GM23338 (cell line): Measurements from ENCODE around the gene XYLT1. TPM values are rescaled to one million over a fixed set of nuclear protein-coding genes. Genes with fewer than 3 reads are reported as not detected.
A peak's percentile ranks its signal among the peaks of the same experiment; 100 is the strongest.

Source experiments
- ATAC-seq: fragments of 200-7000 bp; cut with Tn5 transposase; 3 replicates; pipeline ENCODE4 v1.9.1; 2020
- DNase-seq: peaks from one replicate; pipeline ENCODE4 v3.0.0-alpha.2; 2015; ENCODE audit warnings: low spot score
- H2AFZ ChIP-seq: fragments of 200-600 bp; sonication (generic); 2 replicates; pipeline ENCODE4 v1.8.0; 2016; ENCODE audit warnings: antibody characterized with exemption, mild to moderate bottlenecking, moderate library complexity
- H3F3A ChIP-seq: fragments of 200-600 bp; sonication (generic); replicated peaks from 2 replicates; pipeline ENCODE4 v1.8.0; 2017; ENCODE audit warnings: antibody characterized with exemption, mixed run types, low read depth
- H3K27ac ChIP-seq: fragments of 200-600 bp; sonication (generic); 2 replicates; pipeline ENCODE4 v1.6.1; 2016; ENCODE audit warnings: low read depth
- H3K27me3 ChIP-seq: fragments of 200-600 bp; sonication (generic); 2 replicates; pipeline ENCODE4 v1.8.0; 2016; ENCODE audit warnings: mild to moderate bottlenecking, mixed run types, moderate library complexity; ENCODE audit not compliant: insufficient read depth
- H3K36me3 ChIP-seq: fragments of 200-600 bp; sonication (generic); 2 replicates; pipeline ENCODE4 v1.8.0; 2016; ENCODE audit warnings: mild to moderate bottlenecking; ENCODE audit not compliant: insufficient read depth
- H3K4me1 ChIP-seq: fragments of 200-600 bp; sonication (generic); 2 replicates; pipeline ENCODE4 v1.8.0; 2016; ENCODE audit warnings: mild to moderate bottlenecking, moderate library complexity; ENCODE audit not compliant: insufficient read depth
- H3K4me2 ChIP-seq: fragments of 200-600 bp; sonication (generic); 2 replicates; pipeline ENCODE4 v1.7.1; 2017; ENCODE audit warnings: mixed run types
- H3K4me3 ChIP-seq: fragments of 200-600 bp; sonication (generic); 2 replicates; pipeline ENCODE4 v1.6.1; 2016; ENCODE audit warnings: mixed run types
- H3K79me2 ChIP-seq: fragments of 200-600 bp; sonication (generic); replicated peaks from 2 replicates; pipeline ENCODE4 v1.8.0; 2017; ENCODE audit warnings: mild to moderate bottlenecking; ENCODE audit not compliant: insufficient read depth
- H3K9me2 ChIP-seq: fragments of 200-600 bp; sonication (generic); 2 replicates; pipeline ENCODE4 v1.8.0; 2017; ENCODE audit not compliant: insufficient read depth
- H4K20me1 ChIP-seq: fragments of 200-600 bp; sonication (generic); replicated peaks from 2 replicates; pipeline ENCODE4 v1.8.0; 2017; ENCODE audit warnings: mild to moderate bottlenecking; ENCODE audit not compliant: insufficient read depth
- H3K27ac Mint-ChIP-seq: 2 replicates; pipeline ENCODE4 v1.8.0; 2020; ENCODE audit warnings: inconsistent platforms, mild to moderate bottlenecking, moderate library complexity, mixed read lengths
- H3K27me3 Mint-ChIP-seq: 3 replicates; pipeline ENCODE4 v1.8.0; 2022; ENCODE audit warnings: low read depth, mild to moderate bottlenecking, moderate library complexity, mixed read lengths, inconsistent platforms; ENCODE audit not compliant: insufficient read depth, poor library complexity
- H3K36me3 Mint-ChIP-seq: 3 replicates; pipeline ENCODE4 v1.8.0; 2021; ENCODE audit warnings: low read depth, mild to moderate bottlenecking, inconsistent platforms, moderate library complexity, mixed read lengths
- H3K4me1 Mint-ChIP-seq: 3 replicates; pipeline ENCODE4 v1.8.0; 2020; ENCODE audit warnings: mild to moderate bottlenecking, inconsistent platforms, mixed read lengths
- H3K4me3 Mint-ChIP-seq: 3 replicates; pipeline ENCODE4 v1.8.0; 2021; ENCODE audit warnings: moderate library complexity, mild to moderate bottlenecking, inconsistent platforms, mixed read lengths
- H3K9me3 Mint-ChIP-seq: 3 replicates; pipeline ENCODE4 v1.8.0; 2020; ENCODE audit warnings: moderate library complexity, mild to moderate bottlenecking, inconsistent platforms, mixed read lengths
- CREB1 ChIP-seq: fragments of 250-450 bp; sonication (Bioruptor Pico); IDR thresholded peaks from 2 replicates; pipeline ENCODE4 v1.5.0; 2020; ENCODE audit warnings: low read depth, mild to moderate bottlenecking, moderate library complexity
- CTCF ChIP-seq, 2 experiments: fragments of 200-600 bp in 1 of 2; sonication (generic) in 1 of 2; conservative IDR thresholded peaks; 2 replicates each; pipeline versions ENCODE4 v1.5.1 to v1.6.1; 2016 to 2017; ENCODE audit warnings: antibody characterized with exemption in 2 of 2, low read depth in 2 of 2, mild to moderate bottlenecking in 2 of 2, moderate library complexity in 1 of 2
- ETS1 ChIP-seq: IDR thresholded peaks from 2 replicates; pipeline ENCODE4 v1.6.1; 2016; ENCODE audit warnings: antibody characterized with exemption
- EZH2phosphoT487 ChIP-seq: fragments of 200-600 bp; sonication (generic); IDR thresholded peaks from one replicate; pipeline ENCODE4 v1.8.1; 2018; ENCODE audit warnings: antibody characterized with exemption; ENCODE audit not compliant: unreplicated experiment
- JUNB ChIP-seq: IDR thresholded peaks from one replicate; pipeline ENCODE4 v1.6.1; 2016; ENCODE audit warnings: antibody characterized with exemption; ENCODE audit not compliant: unreplicated experiment
- NANOG ChIP-seq: IDR thresholded peaks from 2 replicates; pipeline ENCODE4 v1.6.1; 2016; ENCODE audit warnings: antibody characterized with exemption, borderline replicate concordance
- POLR2AphosphoS5 ChIP-seq: IDR thresholded peaks from 2 replicates; pipeline ENCODE4 v1.6.1; 2016; ENCODE audit warnings: antibody characterized with exemption, low read depth
- REST ChIP-seq: IDR thresholded peaks from one replicate; pipeline ENCODE4 v1.6.1; 2018; ENCODE audit warnings: antibody characterized with exemption; ENCODE audit not compliant: unreplicated experiment
- STAT1 ChIP-seq: IDR thresholded peaks from one replicate; pipeline ENCODE4 v1.6.1; 2016; ENCODE audit warnings: antibody characterized with exemption; ENCODE audit not compliant: unreplicated experiment
- ZNF114 ChIP-seq: fragments of 250-450 bp; sonication (Bioruptor Pico); IDR thresholded peaks from 2 replicates; pipeline ENCODE4 v1.5.0; 2020; ENCODE audit warnings: mild to moderate bottlenecking, moderate library complexity
- ZNF331 ChIP-seq: fragments of 250-450 bp; sonication (Bioruptor Pico); IDR thresholded peaks from 2 replicates; pipeline ENCODE4 v1.5.0; 2020; ENCODE audit warnings: low read depth, mild to moderate bottlenecking, moderate library complexity
- polyA plus RNA-seq: library from polyadenylated mRNA; unstranded; fragments of >200 nt; fragmentation: Nextera tagmentation; extraction: Ambion mirVana; gene quantifications from 2 replicates; pipeline ENCODE4 v1.2.1, GENCODE V29; 2016
- total RNA-seq: library from RNA; depleted of rRNA; stranded (reverse); fragments of >200 nt; shearing (Covaris generic); gene quantifications from 2 replicates; pipeline ENCODE4 v1.2.3, GENCODE V29; 2014

XYLT1 gene
- total and polyA plus RNA-seq, 2 experiments from 2014 or later: 3.5 to 24.7 TPM

- TF ChIP-seq NANOG: peak; percentile 10; the same call in 1 of the 2 replicates
- no peak for TF ChIP-seq CTCF (conservative IDR thresholded peaks at IDR 0.05; ENCODE audit: low read depth in 2 of 2)
- 0 out of 2 replicates have a peak, but pooled peaks have one; percentile 23 for TF ChIP-seq POLR2AphosphoS5
- TF ChIP-seq JUNB: no peak
- peak overlapping the region; percentile 67; the same call in 1 of the 2 replicates for H3K4me2 ChIP-seq
- H3K36me3 ChIP-seq: 0 out of 2 replicates have a peak, but pooled peaks cover 4% of the 10 kb centered on the region
- Mint-ChIP-seq H3K27ac (peak overlapping the region; percentile 97), H3K4me1 (peaks cover 56% of the 10 kb centered on the region), H3K9me3 (peaks cover 19% of the 10 kb centered on the region), H3K36me3 (peaks cover 22% of the 10 kb centered on the region; the same call in 2 of the 3 replicates), H3K27me3 (peaks cover 9% of the 10 kb centered on the region), H3K4me3 (peak overlapping the region; percentile 45; the same call in 2 of the 3 replicates)
- H3K4me3 ChIP-seq: no peak overlapping the region
- no peak overlapping the region for H2AFZ ChIP-seq
- H3K9me2 ChIP-seq: peaks cover 5% of the 10 kb centered on the region
- no peaks in the 10 kb centered on the region for H4K20me1 ChIP-seq
- no peaks in the 10 kb centered on the region; the same call in 1 of the 2 replicates for H3F3A ChIP-seq
- no peaks in the 10 kb centered on the region for H3K79me2 ChIP-seq
- H3K4me1 ChIP-seq: peaks cover 44% of the 10 kb centered on the region
- ATAC-seq (no peak; the same call in 2 of the 3 replicates), DNase-seq (peak; percentile 76)
- peak overlapping the region; percentile 94 for H3K27ac ChIP-seq
- no peaks in the 10 kb centered on the region for H3K27me3 ChIP-seq
Measured at GRCh38 chr16:17082095-17082882, 388.5 kb downstream of the XYLT1 start.

GRCh38 chr16:17080105-17080504, 390.7 kb downstream of the XYLT1 start:
- Histone ChIP-seq H2AFZ (no peak overlapping the region), H3F3A (no peaks in the 10 kb centered on the region; the same call in 1 of the 2 replicates), H3K4me1 (peaks cover 44% of the 10 kb centered on the region), H3K27me3 (no peaks in the 10 kb centered on the region), H4K20me1 (no peaks in the 10 kb centered on the region), H3K27ac (no peak overlapping the region), H3K4me2 (no peak overlapping the region), H3K9me2 (peaks cover 8% of the 10 kb centered on the region; the same call in 1 of the 2 replicates), H3K79me2 (no peaks in the 10 kb centered on the region), H3K4me3 (no peak overlapping the region), H3K36me3 (0 out of 2 replicates have a peak, but pooled peaks cover 4% of the 10 kb centered on the region)
- Mint-ChIP-seq H3K27me3 (peaks cover 9% of the 10 kb centered on the region), H3K4me1 (peaks cover 45% of the 10 kb centered on the region), H3K9me3 (peaks cover 19% of the 10 kb centered on the region), H3K4me3 (no peak overlapping the region), H3K27ac (no peak overlapping the region), H3K36me3 (peaks cover 22% of the 10 kb centered on the region; the same call in 2 of the 3 replicates)
- DNase-seq (no peak), ATAC-seq (no peak)
- no peak for TF ChIP-seq STAT1
- TF ChIP-seq CREB1 (CRISPR knock-in tag): no peak
- TF ChIP-seq REST: no peak
- TF ChIP-seq ETS1: no peak
- no peak for TF ChIP-seq JUNB
- no peak for TF ChIP-seq ZNF331 (CRISPR knock-in tag)
- TF ChIP-seq EZH2phosphoT487: no peak
- TF ChIP-seq ZNF114 (CRISPR knock-in tag): no peak
- no peak for TF ChIP-seq CTCF (conservative IDR thresholded peaks at IDR 0.05; ENCODE audit: low read depth in 2 of 2)
- no peak for TF ChIP-seq POLR2AphosphoS5
